GM19455 (cell line): ENCODE data around the gene ACOX3.
"Not testable (repeated sequence)": the region's sequence is repeated elsewhere in the genome, so short reads cannot be mapped to it uniquely, and the experiment has no call there.

Experiments
- ATAC-seq: cut with Tn5 transposase; IDR thresholded peaks from one replicate; pipeline ENCODE4 v1.9.1; 2021; ENCODE audit not compliant: unreplicated experiment

The ACOX3 gene

GRCh38 chr4:8343967-8344331 is 96.6 kb downstream of the ACOX3 start:
- ATAC-seq, result no peak

GRCh38 chr4:8343262-8343966 is 97.1 kb downstream of the ACOX3 start:
- ATAC-seq, result no peak

GRCh38 chr4:8342651-8343261 is 97.8 kb downstream of the ACOX3 start:
- no peak for ATAC-seq

- no peak for ATAC-seq
These were observed 98.8 kb downstream of the ACOX3 start for GRCh38 chr4:8341691-8342090.

GRCh38 chr4:8341281-8341680 is 99.2 kb downstream of the ACOX3 start:
- ATAC-seq, result not testable (repeated sequence)

- ATAC-seq, result no peak
These were observed 99.7 kb downstream of the ACOX3 start for GRCh38 chr4:8340781-8341241.

- no peak for ATAC-seq
These were observed 102.1 kb downstream of the ACOX3 start for GRCh38 chr4:8338351-8338961.

GRCh38 chr4:8336412-8337075 is 104.0 kb downstream of the ACOX3 start:
- ATAC-seq, result no peak

- ATAC-seq, result no peak
These were observed 104.7 kb downstream of the ACOX3 start for GRCh38 chr4:8335848-8336247.

GRCh38 chr4:8334786-8335460 is 105.6 kb downstream of the ACOX3 start:
- no peak for ATAC-seq

- ATAC-seq, result no peak
These were observed 106.6 kb downstream of the ACOX3 start for GRCh38 chr4:8333726-8334460.

- ATAC-seq, result no peak
These were observed 107.6 kb downstream of the ACOX3 start for GRCh38 chr4:8332891-8333331.

- ATAC-seq, result no peak
These were observed 108.3 kb downstream of the ACOX3 start for GRCh38 chr4:8332038-8332857.

GRCh38 chr4:8331575-8331955 is 109.0 kb downstream of the ACOX3 start:
- no peak for ATAC-seq

GRCh38 chr4:8330821-8331574 is 109.5 kb downstream of the ACOX3 start:
- no peak for ATAC-seq

- ATAC-seq, result no peak
These were observed 110.4 kb downstream of the ACOX3 start for GRCh38 chr4:8329859-8330761.

GRCh38 chr4:8329560-8329858 is 111.0 kb downstream of the ACOX3 start:
- no peak for ATAC-seq
